HG03025 (cell line): Measurements from ENCODE around the gene HID1.

Experiments used
- ATAC-seq: cut with Tn5 transposase; IDR thresholded peaks from one replicate; pipeline ENCODE4 v1.9.1; 2021; ENCODE audit warnings: mild to moderate bottlenecking, moderate library complexity; ENCODE audit not compliant: unreplicated experiment, low FRiP score

HID1 gene

GRCh38 chr17:74951680-74952421 is 20.7 kb downstream of the HID1 start:
- ATAC-seq, result no peak

- ATAC-seq, result no peak
Observed at GRCh38 chr17:74951065-74951464, 21.5 kb downstream of the HID1 start.

- no peak for ATAC-seq
Observed at GRCh38 chr17:74950207-74950606, 22.4 kb downstream of the HID1 start.

- no peak for ATAC-seq
Observed at GRCh38 chr17:74949455-74950115, 23.0 kb downstream of the HID1 start.

- ATAC-seq, result no peak
Observed at GRCh38 chr17:74947041-74947754, 25.4 kb downstream of the HID1 start.

- ATAC-seq, result no peak
Observed at GRCh38 chr17:74946641-74947040, 25.9 kb downstream of the HID1 start.

GRCh38 chr17:74945543-74945942 is 27.0 kb downstream of the HID1 start:
- no peak for ATAC-seq

GRCh38 chr17:74943808-74944522 is 28.6 kb downstream of the HID1 start:
- no peak for ATAC-seq

- no peak for ATAC-seq
Observed at GRCh38 chr17:74941128-74941725, 31.3 kb downstream of the HID1 start.

- no peak for ATAC-seq
Observed at GRCh38 chr17:74939534-74939933, 33.0 kb downstream of the HID1 start.

- ATAC-seq, result no peak
Observed at GRCh38 chr17:74938194-74938950, 34.2 kb downstream of the HID1 start.

- no peak for ATAC-seq
Observed at GRCh38 chr17:74937064-74938051, 35.2 kb downstream of the HID1 start.

GRCh38 chr17:74936470-74936799 is 36.1 kb downstream of the HID1 start:
- ATAC-seq, result no peak

- no peak for ATAC-seq
Observed at GRCh38 chr17:74935585-74936469, 36.7 kb downstream of the HID1 start, which contains the start of gene OTOP3. OTOP3 (plus strand) TSS chr17:74935898; CDS start chr17:74935922, 24 bp downstream.

- no peak for ATAC-seq
Observed at GRCh38 chr17:74935048-74935447, 37.5 kb downstream of the HID1 start.

- no peak for ATAC-seq
Observed at GRCh38 chr17:74930535-74931036, 42.0 kb downstream of the HID1 start.

- ATAC-seq, result no peak
Observed at GRCh38 chr17:74928786-74929185, 43.8 kb downstream of the HID1 start.
